Measurements from ENCODE around the gene PIGN. TPM values are rescaled to one million over a fixed set of nuclear protein-coding genes. Genes with fewer than 3 reads are reported as not detected.

The PIGN gene
- total RNA-seq, 1 experiment from 2014 or later: 29.5 TPM

- Mint-ChIP-seq H3K4me3 (ENCODE audit: unreplicated experiment) (no peak overlapping the region), H3K27me3 (ENCODE audit: insufficient read depth, unreplicated experiment) (no peaks in the 10 kb centered on the region), H3K36me3 (ENCODE audit: insufficient read depth, unreplicated experiment) (no peaks in the 10 kb centered on the region), H3K9me3 (ENCODE audit: unreplicated experiment) (no peaks in the 10 kb centered on the region), H3K4me1 (ENCODE audit: insufficient read depth, unreplicated experiment) (peaks cover 20% of the 10 kb centered on the region), H3K27ac (ENCODE audit: low read depth, unreplicated experiment) (peak overlapping the region; percentile 68)
- ChIA-PET CTCF (interaction anchor here (0.6 to 1.2 kb wide), 2 partner anchors 57 to 497 kb away, joined by 3 read pairs; no protein-coding TSS in a partner anchor), POLR2A (no interaction called here)
- no peak for TF ChIP-seq CTCF (IDR thresholded peaks at IDR 0.05; ENCODE audit: unreplicated experiment)
- DNase-seq (ENCODE audit: unreplicated experiment): no peak
- intact Hi-C loops (cut with micrococcal nuclease): no loop called here
- no TSS peak for BruUV-seq (replicated peaks)
Measured at GRCh38 chr18:61991201-61991600, 195.7 kb downstream of the PIGN start.

Other genes with a start within 250 kb of the PIGN start
- 20.7 and 24.7 TPM in 2 replicates for gene RELCH, start 199 bp upstream of the PIGN start, total RNA-seq (2022)
- gene TNFRSF11A, start 138.3 kb upstream of the PIGN start, total RNA-seq (2022): 2.3 and 3.0 TPM in 2 replicates

Data from MCF 10A (cell line).